ENCODE data around the gene SLX4IP. TPM values are rescaled to one million over a fixed set of nuclear protein-coding genes. Genes with fewer than 3 reads are reported as not detected.

SLX4IP gene
- total RNA-seq, 1 experiment from 2014 or later: 6.4 TPM

DNA sequence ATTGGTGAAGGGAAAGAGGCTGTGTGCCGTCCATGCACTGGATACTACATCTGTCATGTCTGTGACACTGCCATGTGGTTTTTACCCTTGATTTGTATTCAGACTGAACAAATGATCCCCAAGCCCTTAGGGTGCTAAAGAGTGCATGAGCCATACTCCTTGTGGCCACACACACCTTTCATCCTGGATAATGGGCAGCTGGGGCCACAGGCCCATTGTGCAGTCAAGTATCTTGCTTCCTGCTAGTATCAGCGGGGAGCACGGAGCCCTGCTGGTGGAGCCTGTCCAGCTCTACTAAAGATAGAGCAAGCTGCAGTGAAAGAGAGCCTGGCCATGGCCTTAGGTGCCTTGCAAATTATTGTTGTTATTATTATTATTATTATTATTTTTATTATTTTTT, 75.1 kb downstream of the SLX4IP start:
- Histone ChIP-seq H3K4me2 (ENCODE audit: low read length) (no peak overlapping the region), H3K4me1 (ENCODE audit: insufficient read depth, low read length) (peaks cover 45% of the 10 kb centered on the region), H3K9me2 (replicated peaks; ENCODE audit: low read length) (no peaks in the 10 kb centered on the region), H4K20me1 (ENCODE audit: low read length) (no peaks in the 10 kb centered on the region), H3K36me3 (ENCODE audit: low read depth, low read length) (no peaks in the 10 kb centered on the region), H3K4me3 (ENCODE audit: low read length) (no peak overlapping the region), H3K79me2 (ENCODE audit: low read length) (peaks cover 15% of the 10 kb centered on the region), H3K9me3 (ENCODE audit: low read length) (no peaks in the 10 kb centered on the region), H3F3A (ENCODE audit: low read length, unreplicated experiment) (no peaks in the 10 kb centered on the region), H2AFZ (ENCODE audit: low read length) (no peak overlapping the region), H3K27ac (ENCODE audit: low read length) (no peak overlapping the region), H3K9ac (ENCODE audit: low read length) (no peak overlapping the region), H3K27me3 (ENCODE audit: low read length) (no peaks in the 10 kb centered on the region)
- TF ChIP-seq EZH2 (IDR thresholded peaks at IDR 0.05; ENCODE audit: low read length, unreplicated experiment) (no peak), CTCF (conservative IDR thresholded peaks at IDR 0.05; ENCODE audit: low read depth, low read length) (no peak), EZH2phosphoT487 (IDR thresholded peaks at IDR 0.05; ENCODE audit: borderline replicate concordance, low read length) (no peak)
- POLR2A ChIA-PET (ENCODE audit: unreplicated experiment): no interaction called here
- BruUV-seq (replicated peaks): no TSS peak
- no peak for ATAC-seq
- CTCF ChIA-PET: no interaction called here
- no peak for DNase-seq
- intact Hi-C loops (cut with micrococcal nuclease): loop anchor here (5.0 kb wide), 1 partner anchor 43 kb away; no protein-coding TSS in a partner anchor

GRCh38 chr20:10511170-10511508, 76.0 kb downstream of the SLX4IP start:
- Histone ChIP-seq H3K27ac (ENCODE audit: low read length) (peak overlapping the region; percentile 76), H2AFZ (ENCODE audit: low read length) (peak overlapping the region; percentile 12; the same call in 1 of the 2 replicates), H3K9ac (ENCODE audit: low read length) (peak overlapping the region; percentile 26), H3F3A (ENCODE audit: low read length, unreplicated experiment) (no peaks in the 10 kb centered on the region), H3K9me2 (replicated peaks; ENCODE audit: low read length) (no peaks in the 10 kb centered on the region), H3K9me3 (ENCODE audit: low read length) (no peaks in the 10 kb centered on the region), H3K4me1 (ENCODE audit: insufficient read depth, low read length) (peaks cover 41% of the 10 kb centered on the region), H3K4me2 (ENCODE audit: low read length) (peak overlapping the region; percentile 40), H3K79me2 (ENCODE audit: low read length) (peaks cover 15% of the 10 kb centered on the region), H3K4me3 (ENCODE audit: low read length) (no peak overlapping the region), H3K27me3 (ENCODE audit: low read length) (no peaks in the 10 kb centered on the region), H3K36me3 (ENCODE audit: low read depth, low read length) (no peaks in the 10 kb centered on the region), H4K20me1 (ENCODE audit: low read length) (no peaks in the 10 kb centered on the region)
- intact Hi-C loops (cut with micrococcal nuclease): loop anchor here (1.0 to 5.0 kb wide), 2 partner anchors 10 to 44 kb away; no protein-coding TSS in a partner anchor
- no peak for DNase-seq
- ChIA-PET POLR2A (ENCODE audit: unreplicated experiment) (interaction anchor here (0.5 kb wide), 1 partner anchor 414 kb away, joined by 3 read pairs; no protein-coding TSS in a partner anchor), CTCF (interaction anchor here (0.6 kb wide), 1 partner anchor 86 kb away, joined by 3 read pairs; no protein-coding TSS in a partner anchor)
- TSS peak; percentile 27 for BruUV-seq (replicated peaks)
- TF ChIP-seq CTCF (conservative IDR thresholded peaks at IDR 0.05; ENCODE audit: low read depth, low read length): no peak
- TF ChIP-seq EZH2phosphoT487 (IDR thresholded peaks at IDR 0.05; ENCODE audit: borderline replicate concordance, low read length): no peak
- no peak for TF ChIP-seq EZH2 (IDR thresholded peaks at IDR 0.05; ENCODE audit: low read length, unreplicated experiment)
- peak; percentile 54; the same call in 1 of the 2 replicates for ATAC-seq

DNA sequence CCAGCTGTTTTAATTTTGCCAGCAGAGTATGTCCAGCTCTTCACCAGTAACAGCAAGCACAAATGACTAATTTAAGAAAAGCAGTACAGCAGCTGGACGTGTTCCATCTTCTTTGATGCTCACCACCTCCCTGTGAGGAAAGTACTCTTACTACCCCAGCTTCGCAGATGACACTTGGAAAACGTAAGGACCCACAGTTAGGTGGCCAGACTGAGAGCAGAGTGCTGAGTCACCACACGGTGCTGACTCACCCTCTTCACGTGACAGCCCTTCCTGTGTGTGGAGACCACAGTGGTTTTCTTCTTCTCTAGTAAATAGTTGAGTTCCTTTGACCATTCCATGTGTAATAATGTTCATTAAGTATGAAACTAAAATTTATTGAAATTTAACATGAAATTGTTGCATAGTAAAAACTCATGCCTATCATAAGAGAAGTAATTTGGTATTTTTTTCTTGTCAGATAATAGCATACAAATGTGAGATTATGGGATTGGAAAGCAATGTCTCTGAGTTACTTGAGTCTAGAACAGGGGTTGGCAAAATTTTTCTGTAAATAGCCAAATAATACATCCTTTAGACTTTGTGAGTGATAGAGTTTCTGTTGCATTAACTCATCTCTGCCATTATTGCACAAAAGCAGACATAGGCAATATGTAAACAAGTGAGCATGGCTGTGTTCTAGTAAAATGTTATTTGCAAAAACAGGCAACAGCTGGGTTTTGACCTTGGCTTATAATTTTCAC, 76.6 kb downstream of the SLX4IP start:
- H4K20me1 ChIP-seq (ENCODE audit: low read length): no peaks in the 10 kb centered on the region
- H3K27ac ChIP-seq (ENCODE audit: low read length): peak overlapping the region; percentile 76
- intact Hi-C loops (cut with micrococcal nuclease): loop anchor here (1.0 to 5.0 kb wide), 2 partner anchors 10 to 44 kb away; no protein-coding TSS in a partner anchor
- H3K9me3 ChIP-seq (ENCODE audit: low read length): no peaks in the 10 kb centered on the region
- ChIA-PET CTCF (interaction anchor here (0.6 kb wide), 1 partner anchor 86 kb away, joined by 3 read pairs; no protein-coding TSS in a partner anchor), POLR2A (ENCODE audit: unreplicated experiment) (interaction anchor here (0.5 to 0.6 kb wide), 2 partner anchors 87 to 413 kb away, joined by 3 read pairs; no protein-coding TSS in a partner anchor)
- peaks cover 15% of the 10 kb centered on the region for H3K79me2 ChIP-seq (ENCODE audit: low read length)
- peak; percentile 98 for DNase-seq
- no peak for TF ChIP-seq CTCF (conservative IDR thresholded peaks at IDR 0.05; ENCODE audit: low read depth, low read length)
- TF ChIP-seq EZH2phosphoT487 (IDR thresholded peaks at IDR 0.05; ENCODE audit: borderline replicate concordance, low read length): no peak
- TF ChIP-seq EZH2 (IDR thresholded peaks at IDR 0.05; ENCODE audit: low read length, unreplicated experiment): no peak
- H3K4me2 ChIP-seq (ENCODE audit: low read length): peak overlapping the region; percentile 42
- H3K4me1 ChIP-seq (ENCODE audit: insufficient read depth, low read length): peaks cover 35% of the 10 kb centered on the region
- no peaks in the 10 kb centered on the region for H3F3A ChIP-seq (ENCODE audit: low read length, unreplicated experiment)
- peak overlapping the region; percentile 26 for H3K9ac ChIP-seq (ENCODE audit: low read length)
- ATAC-seq: peak; percentile 98
- peak overlapping the region; percentile 12; the same call in 1 of the 2 replicates for H2AFZ ChIP-seq (ENCODE audit: low read length)
- H3K36me3 ChIP-seq (ENCODE audit: low read depth, low read length): no peaks in the 10 kb centered on the region
- H3K27me3 ChIP-seq (ENCODE audit: low read length): no peaks in the 10 kb centered on the region
- H3K4me3 ChIP-seq (ENCODE audit: low read length): no peak overlapping the region
- no peaks in the 10 kb centered on the region for H3K9me2 ChIP-seq (replicated peaks; ENCODE audit: low read length)
- no TSS peak for BruUV-seq (replicated peaks)

All from PC-3 (cell line).